CD1c-positive myeloid dendritic cell (primary cell): ENCODE measurements around the gene KCNQ1.

Experiments used
- DNase-seq: peaks from one replicate; pipeline ENCODE4 v3.0.0-alpha.2; 2016; ENCODE audit errors: extremely low spot score

KCNQ1 gene

DNA sequence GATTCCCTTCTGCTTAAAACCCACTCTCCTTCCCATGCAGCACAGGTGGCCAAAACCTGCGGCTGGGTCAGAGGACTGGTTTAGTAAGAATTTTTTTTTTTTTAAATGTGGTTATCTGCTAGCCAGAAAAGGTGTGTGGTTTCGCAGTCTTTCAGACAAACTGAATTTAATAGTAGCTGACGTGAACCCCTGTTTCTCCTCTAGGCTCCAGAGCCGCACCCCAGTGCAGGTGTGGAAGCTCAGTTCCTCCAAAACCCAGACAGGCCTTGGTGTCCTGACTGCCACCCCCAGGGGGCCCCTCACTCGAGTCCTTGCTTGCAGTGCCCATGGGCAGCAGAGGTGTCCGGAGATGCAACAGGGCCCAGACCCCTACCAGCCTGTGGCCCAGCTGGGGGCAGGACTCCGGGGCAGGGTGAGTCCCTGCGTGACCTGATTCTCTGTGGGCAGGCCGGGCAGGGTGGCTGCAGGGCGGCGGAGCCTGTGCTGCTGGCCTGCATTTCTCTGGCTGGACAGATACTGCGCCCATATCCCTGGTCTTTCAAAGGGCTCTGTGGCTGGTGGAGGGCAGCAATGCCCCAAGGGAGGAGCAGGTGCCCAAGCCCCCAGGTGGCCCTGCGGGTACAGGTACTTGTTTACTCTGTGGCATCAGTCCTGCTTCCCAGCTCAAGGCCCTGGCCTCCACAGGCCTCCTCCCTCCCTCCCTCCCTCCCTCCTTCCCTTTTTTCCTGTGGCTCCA, 15.2 kb downstream of the KCNQ1 start:
- no peak for DNase-seq

DNA sequence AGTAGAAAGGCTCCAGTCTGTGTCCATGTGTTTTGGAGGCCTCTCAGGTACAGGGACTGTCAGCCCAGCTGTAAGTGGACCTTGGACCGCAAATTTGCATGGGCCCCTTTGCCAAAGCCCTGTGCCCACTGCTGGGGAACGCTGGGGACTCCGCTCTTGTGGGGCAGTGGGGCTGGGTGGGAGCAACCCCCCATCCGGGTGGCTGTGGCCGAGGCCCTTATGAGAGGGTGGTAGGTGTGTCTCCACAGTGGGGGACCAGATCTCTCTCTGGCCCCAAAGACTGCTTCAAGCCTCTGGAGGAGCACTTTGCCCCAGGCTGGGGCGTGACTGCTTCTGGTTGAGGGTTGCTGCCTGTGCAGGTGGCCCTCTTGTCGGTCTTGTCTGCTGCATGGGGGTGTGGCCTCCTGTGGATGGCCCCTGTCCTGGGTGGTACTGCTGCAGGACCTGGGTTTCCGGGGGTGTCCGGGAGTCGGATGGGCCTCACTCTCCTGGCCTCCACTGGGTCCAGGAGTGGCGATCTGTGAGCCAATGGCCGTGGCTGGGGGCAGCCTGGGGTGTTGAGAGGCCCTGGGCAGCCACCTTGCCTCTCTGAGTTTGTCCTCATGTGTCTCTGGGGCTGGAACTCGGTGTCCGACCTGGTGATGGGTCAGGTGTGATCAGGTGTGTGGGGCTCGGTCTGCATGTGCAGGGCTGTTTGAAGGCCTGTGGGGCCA, 15.9 kb downstream of the KCNQ1 start:
- no peak for DNase-seq

DNA sequence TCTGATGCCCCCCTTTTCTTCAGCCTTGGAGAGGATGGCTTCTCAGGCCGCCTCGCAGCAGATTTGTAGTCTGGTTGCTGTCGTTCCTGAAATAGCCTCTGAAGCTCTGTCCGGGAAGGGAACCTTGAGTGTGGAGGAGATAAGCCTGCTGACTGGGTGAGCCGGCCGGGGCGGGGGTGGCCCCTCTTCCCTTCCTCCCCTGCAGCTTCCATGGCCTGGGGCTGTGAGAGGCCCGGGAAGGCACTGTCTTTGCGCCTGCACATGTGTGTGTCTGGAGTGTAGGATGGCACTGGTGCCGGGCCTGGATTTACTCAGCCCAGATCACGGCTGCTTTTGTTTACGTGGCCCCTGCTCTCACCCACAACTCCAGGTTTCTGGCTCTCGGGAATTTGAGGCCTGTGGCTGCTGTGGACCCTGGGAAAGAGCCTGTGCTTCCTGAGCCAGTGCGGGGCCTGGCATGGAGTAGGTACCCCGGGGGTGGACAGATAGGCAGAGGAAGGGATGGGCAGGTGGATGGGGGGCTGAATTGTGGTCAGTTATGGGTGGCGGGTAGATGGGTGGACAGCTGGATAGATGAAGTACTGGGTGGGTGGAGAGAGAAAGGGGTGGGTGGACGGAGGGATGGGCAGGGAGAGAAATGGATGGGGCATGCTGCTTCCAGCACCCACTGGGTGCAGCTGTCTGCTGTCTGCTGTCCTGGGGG, 16.6 kb downstream of the KCNQ1 start:
- no peak for DNase-seq

DNA sequence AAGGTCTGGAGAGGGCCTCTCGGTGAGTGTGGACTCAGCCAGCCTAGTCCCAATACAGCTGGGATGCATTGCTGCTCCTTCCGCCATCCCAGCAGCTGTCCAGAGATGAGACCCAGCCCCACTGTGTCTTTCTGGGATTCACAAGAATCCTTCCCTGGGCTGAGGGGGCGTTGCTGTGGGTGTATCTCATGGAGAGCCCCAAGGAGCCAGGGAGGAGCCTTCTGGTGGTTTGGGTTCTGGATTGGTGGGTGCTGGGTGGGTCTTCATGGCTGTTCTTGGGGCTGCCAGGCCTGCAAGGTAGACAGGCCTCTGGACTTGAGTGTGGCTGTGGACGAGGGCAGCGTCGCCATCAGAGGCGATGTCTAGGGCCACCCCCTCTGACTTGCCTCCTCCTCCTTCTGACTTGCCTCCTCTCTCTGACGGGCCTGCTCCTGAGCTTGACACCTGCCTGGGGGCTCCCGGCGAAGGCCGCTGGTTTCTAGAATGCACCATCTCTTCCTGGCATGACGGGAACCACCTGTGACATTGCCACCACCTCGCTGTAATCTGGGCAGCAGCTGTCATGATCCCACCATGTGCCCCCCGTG, 17.2 kb downstream of the KCNQ1 start:
- DNase-seq = no peak

DNA sequence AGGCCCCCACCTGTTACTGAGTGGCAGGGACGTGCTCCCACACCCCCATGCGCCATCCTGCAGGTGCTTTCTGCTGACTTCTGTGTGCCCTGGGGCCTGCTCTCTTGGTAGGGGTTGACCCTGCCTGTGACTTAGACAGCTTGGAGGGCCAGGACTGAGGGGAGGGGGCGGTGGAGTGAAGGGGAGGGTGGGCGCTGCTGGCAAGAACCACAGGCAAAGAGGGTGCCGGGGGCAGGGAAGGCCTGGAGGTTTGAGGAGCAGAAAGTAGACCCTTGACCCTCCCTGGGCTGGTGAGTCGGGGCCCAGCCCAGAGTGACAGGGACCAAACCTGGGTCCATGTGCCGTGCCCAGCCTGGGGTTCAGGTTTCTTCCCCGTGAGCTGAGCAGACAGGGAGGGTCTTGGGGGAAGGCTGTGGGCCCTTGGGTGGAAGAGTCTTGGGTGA, 17.8 kb downstream of the KCNQ1 start:
- DNase-seq = no peak

DNA sequence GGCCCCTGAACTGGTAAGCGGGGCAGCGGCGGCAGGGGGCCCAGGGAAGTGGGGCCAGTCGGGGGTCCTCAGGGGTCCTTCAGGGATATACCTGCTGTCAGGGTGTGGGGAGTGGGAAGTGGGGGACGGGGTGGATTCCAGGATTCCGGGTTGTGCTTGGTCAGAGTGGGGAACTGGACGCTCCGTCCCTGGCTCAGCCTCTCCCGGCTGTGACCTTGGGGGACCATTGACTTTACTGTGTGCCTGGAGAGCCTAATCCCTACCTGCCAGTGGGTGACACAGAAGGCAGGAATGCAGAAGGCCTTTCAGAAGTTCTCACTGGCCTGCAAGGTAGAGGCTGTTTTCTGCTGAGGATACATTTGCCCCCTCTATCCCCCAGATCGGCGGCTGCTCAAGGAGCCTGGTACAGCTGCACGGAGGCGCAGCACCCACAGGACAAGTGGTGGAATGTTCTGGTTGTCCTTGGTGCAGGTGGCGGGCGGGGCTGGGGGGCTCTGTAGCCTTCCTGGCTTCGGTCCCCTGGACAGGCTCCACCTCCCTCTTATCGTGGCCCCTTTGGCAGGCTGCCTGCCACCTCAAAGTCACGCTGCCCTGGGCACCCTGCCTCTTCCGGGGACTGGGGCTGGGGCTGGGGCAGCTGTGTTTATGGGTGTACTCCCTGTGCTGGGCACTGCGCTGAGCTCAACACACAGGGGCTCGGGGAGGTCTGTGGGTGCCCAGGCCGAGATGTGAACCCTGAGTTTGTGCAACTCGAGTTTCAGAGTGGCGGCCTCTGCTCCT, 18.4 kb downstream of the KCNQ1 start:
- DNase-seq = no peak

GRCh38 chr11:2463766-2464277, 19.0 kb downstream of the KCNQ1 start:
- DNase-seq = no peak

DNA sequence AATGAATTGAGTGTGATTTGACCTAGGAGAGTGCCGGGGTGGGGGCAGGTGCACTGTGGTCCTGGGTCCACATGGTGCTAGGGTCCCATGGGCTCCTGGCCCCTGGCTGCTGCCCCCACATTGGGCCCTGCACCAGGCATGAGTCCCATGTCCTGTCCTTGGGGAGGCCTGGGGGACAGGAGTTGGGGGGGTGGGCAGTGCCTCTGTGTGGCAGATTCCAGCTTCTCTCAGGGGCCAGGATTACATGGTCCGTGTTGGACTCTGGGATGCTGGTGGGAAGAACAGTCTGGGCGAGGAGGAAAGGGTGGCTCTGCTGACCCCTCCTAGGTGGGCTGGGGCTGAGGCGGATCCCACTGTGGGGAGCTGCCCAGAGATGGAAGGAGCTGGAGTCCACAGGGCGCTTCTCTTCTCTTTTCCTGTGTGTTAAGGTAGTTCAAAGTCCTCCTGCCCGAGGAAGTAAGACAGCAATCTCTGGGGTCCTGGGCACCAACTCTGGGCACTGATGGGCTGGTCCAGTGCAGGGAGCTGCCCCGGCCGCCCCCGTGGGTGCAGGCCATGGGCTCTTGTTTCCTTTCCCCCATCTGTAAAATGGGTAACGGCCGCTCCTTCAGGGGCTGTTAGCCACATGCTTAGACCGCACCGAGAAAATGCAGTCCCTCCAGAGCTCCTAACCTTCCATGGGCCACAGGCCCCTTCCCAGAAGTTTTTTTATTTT, 19.8 kb downstream of the KCNQ1 start:
- DNase-seq = no peak

GRCh38 chr11:2465202-2466068, 20.6 kb downstream of the KCNQ1 start:
- DNase-seq = no peak

DNA sequence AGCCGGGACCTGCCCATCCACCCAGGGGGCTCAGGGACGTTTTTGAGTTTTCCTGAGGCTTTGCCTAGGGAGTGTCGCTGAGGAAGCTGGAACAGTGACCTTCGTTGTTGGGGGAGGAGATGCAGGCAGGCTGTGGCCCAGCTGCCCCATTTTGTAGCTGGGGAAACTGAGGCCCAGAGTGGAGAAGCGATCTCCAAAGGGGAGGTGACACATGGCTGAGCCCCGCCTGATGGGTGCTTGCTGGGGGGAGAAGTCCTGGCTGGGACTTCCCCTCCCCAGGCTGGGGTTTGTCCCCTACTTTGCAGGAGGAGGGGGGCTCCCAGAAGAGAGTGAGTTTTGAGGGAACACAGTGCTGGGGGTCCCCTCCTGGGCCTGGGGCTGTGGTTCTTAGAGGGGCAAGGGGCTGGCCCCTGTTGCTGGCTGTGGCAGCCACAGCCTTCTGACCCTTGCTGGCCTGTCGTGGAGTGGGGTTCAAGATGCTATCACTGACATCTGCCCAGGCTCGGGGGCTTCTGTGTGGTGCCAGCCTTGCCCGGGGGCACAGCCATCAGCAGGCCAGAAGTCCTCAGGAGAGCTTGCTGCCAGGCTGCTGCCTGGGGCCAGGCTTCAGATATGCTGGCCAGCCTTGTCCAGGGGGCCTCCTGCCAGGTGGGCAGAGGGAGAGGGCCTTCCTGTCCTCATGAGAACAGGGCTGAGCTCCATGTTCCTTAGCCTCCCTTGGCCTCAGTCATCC, 21.4 kb downstream of the KCNQ1 start:
- no peak for DNase-seq

- peak; percentile 49 for DNase-seq
These were observed 22.3 kb downstream of the KCNQ1 start for GRCh38 chr11:2466869-2467694.

- DNase-seq = no peak
These were observed 22.9 kb downstream of the KCNQ1 start for GRCh38 chr11:2467695-2468055.

DNA sequence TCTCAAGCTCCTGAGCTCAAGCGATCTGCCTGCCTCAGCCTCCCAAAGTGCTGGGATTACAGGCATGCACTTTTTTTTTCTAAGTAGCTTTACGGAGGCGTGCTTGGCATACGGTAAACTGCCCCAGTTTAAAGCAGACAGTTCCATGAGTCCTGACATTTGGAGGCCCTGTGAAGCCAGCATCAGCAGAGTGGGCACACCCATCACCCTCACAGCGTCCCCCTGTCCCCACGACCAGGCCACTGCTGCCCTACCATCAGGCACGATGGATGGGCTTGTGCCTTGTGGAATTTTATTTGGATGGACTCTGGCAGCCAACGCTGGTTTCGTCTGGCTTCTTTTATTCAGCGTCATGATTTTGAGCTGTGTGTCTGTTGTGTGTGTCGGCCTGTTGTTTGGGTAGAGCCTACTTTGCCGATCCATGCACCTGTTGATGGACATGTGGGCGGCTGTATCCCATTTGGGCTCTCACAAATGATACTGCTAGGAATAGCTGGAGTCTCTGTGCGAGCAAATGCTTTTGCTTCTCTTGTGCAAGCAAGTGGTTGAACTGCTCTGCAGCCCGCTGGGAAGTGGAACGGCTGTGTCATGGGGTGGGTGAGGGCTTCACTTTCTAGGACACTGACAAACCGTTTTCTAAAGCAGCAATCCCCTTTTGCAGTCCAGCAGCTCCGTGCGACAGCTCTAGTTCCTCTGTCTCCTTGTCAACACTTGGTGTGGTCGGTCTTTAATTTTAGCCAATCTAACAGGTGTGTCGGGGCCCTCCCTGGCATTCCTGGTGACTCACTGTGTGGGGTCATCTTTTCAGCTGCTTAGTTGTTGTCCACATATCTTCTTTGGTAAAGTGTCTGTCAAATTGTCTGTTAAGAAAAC, 23.8 kb downstream of the KCNQ1 start:
- peak; percentile 16 for DNase-seq

DNA sequence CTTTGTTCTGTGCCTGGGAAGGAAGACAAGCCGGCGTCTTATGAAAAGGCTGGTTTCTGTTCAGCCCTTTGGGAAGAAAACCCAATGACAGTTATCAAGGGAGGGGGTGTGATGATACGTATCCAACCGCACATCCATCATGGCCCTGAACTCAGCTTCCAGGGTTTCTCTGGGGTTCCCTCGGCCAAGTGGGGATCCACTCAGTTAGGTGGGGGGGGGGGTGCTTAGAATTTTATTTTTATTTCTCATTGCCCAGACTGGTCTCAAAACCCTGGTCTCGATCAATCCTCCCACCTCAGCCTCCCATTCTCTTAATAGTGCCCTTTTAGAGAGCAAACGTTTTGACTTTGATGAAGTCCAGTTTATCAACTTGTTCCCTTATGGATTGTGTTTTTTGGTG, 25.7 kb downstream of the KCNQ1 start:
- no peak for DNase-seq

GRCh38 chr11:2471048-2471803, 26.4 kb downstream of the KCNQ1 start:
- no peak for DNase-seq

GRCh38 chr11:2471804-2472096, 26.9 kb downstream of the KCNQ1 start:
- no peak for DNase-seq
